Measurements from ENCODE around the gene TDRD9. TPM values are rescaled to one million over a fixed set of nuclear protein-coding genes. Genes with fewer than 3 reads are reported as not detected.

Gene TDRD9
- total RNA-seq (ENCODE audit: low replicate concordance) = 0.45 and 4.5 TPM in 2 replicates

DNA sequence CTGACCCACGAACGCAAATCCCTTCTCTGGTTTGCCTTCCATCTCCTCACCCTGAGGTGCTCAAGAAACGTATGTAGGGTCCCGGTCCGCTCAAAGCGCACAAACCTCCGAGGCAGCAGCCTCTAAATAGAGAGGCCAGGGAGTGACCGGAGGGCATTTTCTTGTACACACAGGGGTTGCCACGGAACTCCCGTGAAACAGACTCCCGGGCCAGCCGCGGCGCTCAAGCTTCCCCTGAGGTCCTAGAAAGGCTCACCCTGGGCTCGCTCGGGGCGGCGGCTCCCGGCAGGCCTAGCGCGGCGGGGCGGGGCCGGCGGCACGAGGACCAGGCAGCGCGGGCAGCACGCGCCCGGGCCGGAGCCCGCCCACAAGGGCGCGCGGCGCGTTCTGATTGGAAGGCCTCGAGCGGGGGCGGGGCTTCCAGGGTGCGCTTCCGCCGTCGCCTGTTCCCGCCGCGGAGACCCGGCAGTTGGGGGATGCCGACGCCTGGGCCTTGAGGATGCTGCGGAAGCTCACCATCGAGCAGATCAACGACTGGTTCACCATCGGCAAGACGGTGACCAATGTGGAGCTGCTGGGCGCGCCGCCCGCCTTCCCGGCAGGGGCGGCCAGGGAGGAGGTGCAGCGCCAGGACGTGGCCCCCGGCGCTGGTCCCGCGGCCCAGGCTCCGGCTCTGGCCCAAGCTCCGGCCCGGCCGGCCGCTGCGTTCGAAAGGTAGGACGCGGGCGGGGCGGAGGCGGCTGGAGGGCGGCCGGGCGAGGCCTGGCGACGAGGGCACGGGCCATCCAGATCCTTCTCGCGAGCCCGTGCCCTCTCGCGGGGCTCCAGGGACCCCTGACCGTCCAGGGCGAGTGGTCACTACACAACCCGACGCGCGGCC, at the start of gene TDRD9:
Gene TDRD9 (plus strand): TSS at position 446 of the 880 bp plus-strand sequence. CDS start 54 bp downstream, at position 500.
- no peak for DNase-seq (ENCODE audit: low read depth)
- no peak within 1 kb of the TSS for H3K4me3 ChIP-seq (ENCODE audit: low read depth, low read length)
- TF ChIP-seq CTCF (IDR thresholded peaks at IDR 0.05; ENCODE audit: insufficient read depth, low read length) = no peak

- no peak overlapping the region for H3K4me3 ChIP-seq (ENCODE audit: low read depth, low read length)
- no peak for DNase-seq (ENCODE audit: low read depth)
- no peak for TF ChIP-seq CTCF (IDR thresholded peaks at IDR 0.05; ENCODE audit: insufficient read depth, low read length)
These were observed 49.1 kb upstream of the TDRD9 start for GRCh38 chr14:103879118-103879569.

- peak overlapping the region; percentile 35 for H3K4me3 ChIP-seq (ENCODE audit: low read depth, low read length)
- no peak for DNase-seq (ENCODE audit: low read depth)
- no peak for TF ChIP-seq CTCF (IDR thresholded peaks at IDR 0.05; ENCODE audit: insufficient read depth, low read length)
These were observed 48.5 kb upstream of the TDRD9 start for GRCh38 chr14:103879570-103880347.

GRCh38 chr14:103880348-103881267, 47.6 kb upstream of the TDRD9 start:
- peak; percentile 73 for DNase-seq (ENCODE audit: low read depth)
- TF ChIP-seq CTCF (IDR thresholded peaks at IDR 0.05; ENCODE audit: insufficient read depth, low read length) = no peak

DNA sequence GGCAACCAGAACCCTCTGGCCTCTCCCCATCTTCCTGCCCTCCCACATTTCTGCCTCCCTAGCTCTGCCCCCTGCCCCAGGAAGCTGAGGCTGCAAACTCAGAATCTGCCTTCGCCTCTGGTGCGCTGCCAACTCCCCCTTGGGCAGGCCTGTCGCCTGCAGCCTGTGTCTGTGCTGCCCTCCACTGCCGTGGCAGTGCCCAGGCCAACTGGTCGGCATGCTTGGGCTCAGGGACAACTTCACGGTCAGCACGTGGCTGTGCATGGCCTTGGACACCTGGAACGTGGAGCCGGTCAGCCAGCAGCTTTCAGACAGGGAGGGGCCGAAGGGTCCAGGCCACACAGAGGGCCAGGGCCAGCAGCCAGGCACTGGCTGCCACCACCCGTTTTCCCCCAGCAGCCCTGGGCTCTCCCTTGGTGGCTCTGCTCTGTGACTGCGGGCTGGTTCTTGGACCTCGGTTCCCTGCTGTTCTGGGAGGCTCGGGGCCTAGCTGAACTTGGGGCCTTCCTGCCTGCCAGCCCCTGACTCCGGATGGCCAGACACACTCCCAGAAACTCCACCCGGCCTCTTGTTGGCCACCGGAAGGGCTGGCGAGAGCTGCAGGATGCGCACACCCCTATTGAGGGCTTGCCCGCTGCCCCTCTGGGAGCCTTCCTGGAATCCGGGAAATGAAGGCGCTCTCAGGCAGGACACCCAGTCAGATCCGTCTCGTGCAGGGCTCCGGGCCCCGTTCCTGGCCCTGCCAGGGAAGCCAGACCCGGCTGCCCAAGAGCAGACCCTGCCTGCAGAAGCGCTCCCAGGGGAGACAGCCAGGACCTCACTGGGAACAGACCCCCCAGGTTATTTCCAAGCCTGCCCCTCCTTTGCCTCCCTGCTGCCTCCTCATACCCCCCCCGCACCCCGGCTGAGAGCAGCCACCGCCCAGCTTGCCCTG, 46.7 kb upstream of the TDRD9 start:
- no peak for TF ChIP-seq CTCF (IDR thresholded peaks at IDR 0.05; ENCODE audit: insufficient read depth, low read length)
- no peak overlapping the region for H3K4me3 ChIP-seq (ENCODE audit: low read depth, low read length)
- no peak for DNase-seq (ENCODE audit: low read depth)

More at GRCh38 chr14:103880348-103881267, 47.6 kb upstream of the TDRD9 start:
- H3K4me3 ChIP-seq (ENCODE audit: low read depth, low read length) = peak overlapping the region; percentile 35

Data from fibroblast of the aortic adventitia (primary cell).